SK-N-MC (cell line): ENCODE measurements around the gene INHBC.
A peak's percentile ranks its signal among the peaks of the same experiment; 100 is the strongest.
"Not testable (repeated sequence)": the region's sequence is repeated elsewhere in the genome, so short reads cannot be mapped to it uniquely, and the experiment has no call there.

Experiments used
- DNase-seq: peaks from one replicate; pipeline ENCODE4 v3.0.0-alpha.2; 2011; ENCODE audit warnings: low read depth, low spot score
- H3K27ac ChIP-seq: fragments of 200-600 bp; sonication (generic); 2 replicates; pipeline ENCODE4 v1.5.1; 2016; ENCODE audit warnings: mixed run types
- H3K36me3 ChIP-seq: fragments of 200-600 bp; sonication (generic); 2 replicates; pipeline ENCODE4 v1.6.1; 2017; ENCODE audit warnings: antibody characterized with exemption, low read length, mixed read lengths; ENCODE audit not compliant: insufficient read depth
- H3K4me3 ChIP-seq: fragments of 200-600 bp; sonication (generic); 2 replicates; pipeline ENCODE4 v1.5.1; 2016
- H3K9ac ChIP-seq: fragments of 200-600 bp; sonication (generic); 2 replicates; pipeline ENCODE4 v1.8.0; 2017; ENCODE audit warnings: mixed run types, mixed read lengths; ENCODE audit not compliant: insufficient read length
- H3K9me3 ChIP-seq: fragments of 200-600 bp; sonication (generic); 2 replicates; pipeline ENCODE4 v1.6.1; 2017; ENCODE audit warnings: low read depth, mild to moderate bottlenecking, antibody characterized with exemption, low read length, moderate library complexity, mixed read lengths
- EZH2 ChIP-seq: fragments of 200-600 bp; sonication (generic); IDR thresholded peaks from one replicate; pipeline ENCODE4 v1.6.1; 2017; ENCODE audit warnings: antibody characterized with exemption
- FOXP2 ChIP-seq: optimal IDR thresholded peaks from 2 replicates; pipeline ENCODE3; 2011; ENCODE audit warnings: mild to moderate bottlenecking, moderate library complexity; ENCODE audit not compliant: insufficient read depth; ENCODE audit errors: extremely low read length, control extremely low read depth
- POLR2AphosphoS5 ChIP-seq: IDR thresholded peaks from 2 replicates; pipeline ENCODE4 v1.6.1; 2012; ENCODE audit warnings: mild to moderate bottlenecking, low read depth, low read length, borderline replicate concordance

INHBC gene

GRCh38 chr12:57420482-57420881 lies 14.1 kb upstream of the INHBC start:
- DNase-seq, result no peak
- Histone ChIP-seq H3K36me3 (peaks cover 16% of the 10 kb centered on the region), H3K9me3 (no peaks in the 10 kb centered on the region), H3K4me3 (no peak overlapping the region), H3K9ac (no peak overlapping the region), H3K27ac (no peak overlapping the region)
- TF ChIP-seq EZH2 (no peak), POLR2AphosphoS5 (no peak)

DNA sequence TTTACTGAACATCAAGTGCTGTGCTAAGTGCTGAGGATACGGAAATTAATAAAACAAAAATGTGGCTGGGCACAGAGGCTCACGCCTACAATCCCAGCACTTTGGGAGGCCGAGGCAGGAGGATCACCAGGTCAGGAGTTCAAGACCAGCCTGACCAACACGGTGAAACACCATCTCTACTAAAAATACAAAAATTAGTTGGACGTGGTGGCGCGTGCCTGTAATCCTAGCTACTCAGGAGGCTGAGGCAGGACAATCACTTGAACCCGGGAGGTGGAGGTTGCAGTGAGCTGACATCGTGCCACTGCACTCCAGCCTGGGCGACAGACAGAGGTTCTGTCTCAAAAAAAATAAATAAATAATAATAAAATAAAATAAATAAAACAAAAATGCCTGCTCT lies 7.6 kb upstream of the INHBC start:
- H3K36me3 ChIP-seq, result peaks cover 13% of the 10 kb centered on the region
- not testable (repeated sequence) for H3K9me3 ChIP-seq, H3K9ac ChIP-seq, H3K27ac ChIP-seq, DNase-seq, H3K4me3 ChIP-seq

GRCh38 chr12:57428965-57429364 lies 5.6 kb upstream of the INHBC start:
- peak overlapping the region; percentile 82 for H3K27ac ChIP-seq
- H3K9me3 ChIP-seq, result no peaks in the 10 kb centered on the region
- H3K36me3 ChIP-seq, result peaks cover 5% of the 10 kb centered on the region; the same call in 1 of the 2 replicates
- peak overlapping the region; percentile 98 for H3K4me3 ChIP-seq
- TF ChIP-seq FOXP2 (no peak), EZH2 (no peak), POLR2AphosphoS5 (no peak)
- DNase-seq, result no peak
- H3K9ac ChIP-seq, result peak overlapping the region; percentile 89

DNA sequence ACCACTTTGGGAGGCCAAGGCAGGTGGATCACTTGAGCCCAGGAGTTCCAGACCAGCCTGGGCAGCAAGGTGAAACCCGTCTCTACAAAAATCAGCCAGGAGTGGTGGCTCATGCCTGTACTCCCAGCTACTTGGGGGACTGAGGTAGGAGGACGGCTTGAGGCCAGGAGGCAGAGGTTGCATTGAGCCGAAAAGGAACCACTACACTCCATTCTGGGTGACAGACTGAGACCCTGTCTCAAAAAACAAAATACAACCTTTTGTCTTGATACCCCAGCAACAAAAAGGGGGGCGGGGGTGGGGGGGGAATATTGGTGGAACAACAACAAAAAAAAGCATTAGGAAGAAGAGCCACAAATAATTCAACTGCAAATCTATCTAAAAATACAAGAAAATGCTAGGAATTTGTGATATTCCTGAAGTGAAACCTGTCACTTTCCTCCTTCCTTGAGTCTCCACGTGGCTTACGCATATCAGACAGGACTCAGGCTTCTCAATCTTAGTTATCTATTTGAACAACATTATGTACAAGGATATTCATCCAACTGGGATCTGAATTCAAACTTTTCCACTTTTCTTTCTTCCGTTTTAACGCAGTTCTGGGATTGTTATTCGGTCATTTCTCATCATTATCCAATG lies 5.0 kb upstream of the INHBC start:
- Histone ChIP-seq H3K9ac (peak overlapping the region; percentile 89), H3K9me3 (no peaks in the 10 kb centered on the region), H3K27ac (peak overlapping the region; percentile 82), H3K4me3 (peak overlapping the region; percentile 98), H3K36me3 (peaks cover under 1% of the 10 kb centered on the region; the same call in 1 of the 2 replicates)
- TF ChIP-seq EZH2 (no peak), FOXP2 (no peak), POLR2AphosphoS5 (no peak)
- no peak for DNase-seq

DNA sequence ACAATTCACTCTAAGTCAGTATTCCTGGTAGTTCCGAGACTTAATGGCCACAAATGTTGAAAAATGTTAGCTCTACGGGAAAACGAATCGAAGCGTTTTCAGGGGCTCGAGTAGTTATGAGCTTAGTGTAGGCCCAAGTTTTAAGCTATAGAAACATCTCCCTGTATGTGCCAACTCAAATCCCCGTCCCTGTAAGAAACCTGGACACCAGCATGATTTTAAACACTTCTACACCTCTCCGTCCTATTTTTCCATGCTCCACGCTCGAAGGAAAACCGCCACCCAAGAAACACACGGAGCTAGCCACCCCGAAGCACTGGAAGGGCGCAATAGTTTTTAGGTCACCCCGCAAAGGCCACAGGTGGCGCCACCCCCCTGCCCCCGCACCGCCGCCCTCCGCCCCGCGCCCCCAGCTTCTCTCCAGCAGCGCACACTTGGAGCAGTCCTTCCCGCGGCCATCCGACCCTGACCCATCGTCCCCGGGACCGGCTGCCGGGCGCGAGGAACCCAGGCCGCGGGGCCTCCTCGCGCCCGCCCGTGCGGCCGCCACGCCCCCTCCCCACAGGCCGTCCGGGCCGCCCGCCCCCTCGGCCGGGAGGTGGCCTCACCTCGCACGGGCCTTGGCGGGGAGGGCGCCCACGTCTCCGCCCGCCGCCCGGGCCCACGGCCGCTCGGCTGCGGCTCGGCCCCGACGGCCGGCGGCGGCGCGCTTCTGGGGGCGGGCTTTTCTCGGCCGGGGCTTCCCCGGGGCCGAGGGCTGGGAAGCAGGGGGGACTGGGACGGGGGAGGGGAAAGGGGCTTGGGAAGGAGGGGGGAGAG lies 4.3 kb upstream of the INHBC start:
- H3K27ac ChIP-seq, result peak overlapping the region; percentile 82
- no peaks in the 10 kb centered on the region; the same call in 1 of the 2 replicates for H3K36me3 ChIP-seq
- no peak for TF ChIP-seq FOXP2
- DNase-seq, result no peak
- peak overlapping the region; percentile 89 for H3K9ac ChIP-seq
- H3K9me3 ChIP-seq, result no peaks in the 10 kb centered on the region
- H3K4me3 ChIP-seq, result peak overlapping the region; percentile 98

DNA sequence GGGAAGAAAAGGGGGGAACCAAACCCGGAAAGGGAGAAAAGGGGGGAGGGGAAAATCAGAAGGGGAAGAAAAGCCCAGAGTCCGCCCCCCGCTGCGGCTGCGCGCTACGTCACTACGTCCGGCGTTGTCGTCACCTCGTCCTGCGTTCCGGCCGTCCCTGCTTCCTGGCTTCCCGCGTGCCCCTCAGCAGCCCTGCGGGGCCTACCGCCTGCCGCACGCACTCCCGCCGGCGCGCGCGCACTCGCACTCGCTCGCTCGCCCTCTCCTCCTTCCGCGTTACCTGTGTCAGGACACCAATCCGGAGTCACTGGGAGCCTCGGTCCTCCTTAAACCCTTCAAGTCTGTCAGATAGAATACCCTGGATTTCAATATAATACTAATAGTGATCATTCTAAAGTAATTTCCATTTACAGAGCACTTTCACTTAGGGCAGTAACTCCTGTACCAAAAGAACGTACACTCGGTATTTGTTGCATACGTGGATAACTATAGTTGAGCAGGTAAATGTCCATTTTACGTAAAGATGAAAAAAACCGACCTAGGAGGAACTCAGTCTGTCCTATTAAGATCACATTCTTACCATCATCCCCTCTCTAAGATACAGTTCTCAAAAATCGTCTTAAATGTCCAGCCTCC lies 3.5 kb upstream of the INHBC start, which contains the start of gene R3HDM2:
Gene R3HDM2 (minus strand): TSS at position 113 of the 636 bp plus-strand sequence. CDS start 120,615 bp downstream, outside the sequence.
- H3K9me3 ChIP-seq, result no peaks in the 10 kb centered on the region
- TF ChIP-seq EZH2 (no peak), POLR2AphosphoS5 (peak; percentile 96)
- no peaks in the 10 kb centered on the region for H3K36me3 ChIP-seq

DNA sequence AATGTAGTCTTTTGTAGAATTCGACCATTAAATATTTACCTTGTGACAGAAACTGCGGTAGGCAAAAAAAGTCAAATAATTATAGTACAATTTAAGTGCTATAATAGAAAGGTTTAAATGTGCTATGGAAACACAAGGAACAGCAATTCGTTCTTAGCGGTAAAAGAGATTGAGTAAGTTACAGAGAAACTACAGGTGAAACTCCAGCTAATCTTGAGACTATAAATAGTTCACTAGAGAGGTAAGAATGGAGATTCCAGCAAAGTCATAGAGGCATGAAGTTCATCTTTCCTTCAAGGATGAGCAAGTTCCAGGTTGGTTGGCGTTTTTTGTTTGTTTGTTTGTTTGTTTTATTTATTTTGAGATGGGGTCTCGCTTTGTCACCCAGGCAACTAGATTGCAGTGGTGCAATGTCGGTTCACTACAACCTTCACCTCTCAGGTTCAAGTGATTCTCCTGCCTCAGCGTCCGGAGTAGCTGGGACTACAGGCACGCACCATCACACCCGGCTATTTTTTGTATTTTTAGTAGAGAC lies 2.9 kb upstream of the INHBC start:
- no peaks in the 10 kb centered on the region for H3K9me3 ChIP-seq
- H3K9ac ChIP-seq, result peak overlapping the region; percentile 82
- peak overlapping the region; percentile 98 for H3K4me3 ChIP-seq
- TF ChIP-seq FOXP2, result no peak
- no peak for TF ChIP-seq POLR2AphosphoS5
- TF ChIP-seq EZH2, result no peak
- H3K27ac ChIP-seq, result peak overlapping the region; percentile 82
- H3K36me3 ChIP-seq, result no peaks in the 10 kb centered on the region
- no peak for DNase-seq

More for the DNA sequence above, 3.5 kb upstream of the INHBC start, which contains the start of gene R3HDM2:
- Histone ChIP-seq H3K9ac (peak within 1 kb of the TSS; percentile 89), H3K4me3 (peak within 1 kb of the TSS; percentile 98), H3K27ac (peak within 1 kb of the TSS; percentile 82)
- DNase-seq, result peak; percentile 73

DNA sequence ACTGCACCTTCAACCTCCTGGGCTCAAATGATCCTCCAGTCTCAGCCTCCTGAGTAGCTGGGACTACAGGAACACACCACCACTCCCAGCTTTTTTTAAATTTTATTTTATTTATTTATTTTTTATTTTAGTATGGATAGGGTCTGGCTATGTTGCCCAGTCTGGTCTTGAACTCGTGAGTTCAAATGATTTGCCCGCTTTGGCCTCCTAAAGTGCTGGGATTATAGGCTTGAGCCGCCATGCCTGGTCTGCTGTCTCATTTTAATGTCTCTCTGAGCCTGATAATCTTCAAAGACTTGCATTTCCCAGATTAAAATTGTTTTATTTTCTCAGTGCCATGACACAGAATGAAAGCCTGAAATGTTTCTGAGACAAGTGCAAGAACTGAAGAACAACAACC lies 1.2 kb upstream of the INHBC start:
- Histone ChIP-seq H3K27ac (no peak overlapping the region), H3K4me3 (no peak overlapping the region), H3K36me3 (no peaks in the 10 kb centered on the region), H3K9me3 (no peaks in the 10 kb centered on the region), H3K9ac (no peak overlapping the region)
- TF ChIP-seq POLR2AphosphoS5 (no peak), EZH2 (no peak), FOXP2 (no peak)
- no peak for DNase-seq
